ENCODE measurements around the gene PRDM15. TPM values are rescaled to one million over a fixed set of nuclear protein-coding genes. Genes with fewer than 3 reads are reported as not detected.

PRDM15 gene
- total RNA-seq, 1 donor from 2014 or later, result 13.6 TPM

GRCh38 chr21:41846536-41846935, 32.6 kb downstream of the PRDM15 start:
- Mint-ChIP-seq H3K27ac (no peak overlapping the region), H3K9me3 (no peaks in the 10 kb centered on the region), H3K27me3 (no peaks in the 10 kb centered on the region), H3K4me3 (no peak overlapping the region), H3K36me3 (ENCODE audit: low read depth) (peaks cover 49% of the 10 kb centered on the region), H3K4me1 (peaks cover 3% of the 10 kb centered on the region)
- POLR2A ChIA-PET, result no interaction called here
- intact Hi-C loops (cut with micrococcal nuclease), result no loop called here
- TF ChIP-seq CTCF (IDR thresholded peaks at IDR 0.05), result no peak
- no peak for ATAC-seq (ENCODE audit: low read depth)
- CTCF ChIA-PET, result interaction anchor here (1.9 kb wide), 1 partner anchor 30 kb away, joined by 5 read pairs; no protein-coding TSS in a partner anchor
- DNase-seq, result no peak

GRCh38 chr21:41846033-41846317, 33.2 kb downstream of the PRDM15 start:
- TF ChIP-seq CTCF (IDR thresholded peaks at IDR 0.05), result no peak
- DNase-seq (no peak), ATAC-seq (ENCODE audit: low read depth) (no peak)
- CTCF ChIA-PET, result interaction anchor here (1.9 kb wide), 1 partner anchor 29 kb away, joined by 5 read pairs; no protein-coding TSS in a partner anchor
- H3K36me3 Mint-ChIP-seq (ENCODE audit: low read depth), result peaks cover 51% of the 10 kb centered on the region
- H3K4me3 Mint-ChIP-seq, result no peak overlapping the region
- POLR2A ChIA-PET, result no interaction called here
- intact Hi-C loops (cut with micrococcal nuclease), result no loop called here
- peaks cover 6% of the 10 kb centered on the region for H3K9me3 Mint-ChIP-seq
- H3K27me3 Mint-ChIP-seq, result no peaks in the 10 kb centered on the region
- peaks cover 3% of the 10 kb centered on the region for H3K4me1 Mint-ChIP-seq
- H3K27ac Mint-ChIP-seq, result no peak overlapping the region

DNA sequence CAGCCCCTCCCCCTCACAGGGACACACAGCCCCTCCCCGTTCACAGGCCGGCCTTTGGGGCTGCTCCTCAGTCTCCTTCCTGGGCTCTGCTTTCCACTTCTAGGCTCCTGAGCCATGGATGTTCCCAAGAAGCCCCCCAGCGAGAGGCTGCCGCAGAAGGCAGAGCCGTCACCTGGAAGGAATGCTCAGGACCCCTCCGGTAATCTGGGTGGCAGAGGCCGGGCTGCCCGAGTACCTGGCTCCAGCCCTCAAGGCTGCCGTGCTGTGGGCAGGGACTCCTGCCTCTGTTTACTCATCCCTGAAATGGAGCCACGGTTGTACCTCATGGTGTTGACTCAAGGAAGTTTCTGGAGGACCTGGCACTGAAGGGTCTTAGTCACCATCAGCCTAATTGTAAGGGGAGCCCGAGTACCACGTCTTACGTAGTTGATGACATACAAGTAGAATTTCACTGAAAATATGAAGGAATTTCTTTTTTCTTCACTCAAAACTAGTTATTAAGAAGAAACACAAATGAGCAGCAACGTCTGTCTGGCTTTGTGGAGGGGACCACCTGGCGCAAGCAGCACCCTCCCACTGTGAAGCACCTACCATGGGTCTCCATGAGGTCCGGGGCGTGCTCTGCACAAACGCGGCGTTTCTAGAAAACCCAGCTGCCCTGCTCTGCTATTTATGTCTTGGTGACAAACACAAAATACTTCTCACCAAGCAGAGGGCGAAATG, 33.7 kb downstream of the PRDM15 start:
- ATAC-seq (ENCODE audit: low read depth) (no peak), DNase-seq (no peak)
- Mint-ChIP-seq H3K4me1 (peaks cover 3% of the 10 kb centered on the region), H3K4me3 (no peak overlapping the region), H3K36me3 (ENCODE audit: low read depth) (peaks cover 50% of the 10 kb centered on the region), H3K27me3 (no peaks in the 10 kb centered on the region), H3K27ac (no peak overlapping the region), H3K9me3 (peaks cover 10% of the 10 kb centered on the region)
- ChIA-PET CTCF (interaction anchor here (1.9 kb wide), 1 partner anchor 29 kb away, joined by 5 read pairs; no protein-coding TSS in a partner anchor), POLR2A (no interaction called here)
- intact Hi-C loops (cut with micrococcal nuclease), result no loop called here
- TF ChIP-seq CTCF (IDR thresholded peaks at IDR 0.05), result no peak

GRCh38 chr21:41843584-41843983, 35.6 kb downstream of the PRDM15 start:
- no peak overlapping the region for H3K27ac Mint-ChIP-seq

GRCh38 chr21:41840880-41841279, 38.3 kb downstream of the PRDM15 start:
- H3K4me1 Mint-ChIP-seq, result peaks cover 19% of the 10 kb centered on the region

More at GRCh38 chr21:41843584-41843983, 35.6 kb downstream of the PRDM15 start:
- Mint-ChIP-seq H3K9me3 (peaks cover 11% of the 10 kb centered on the region), H3K4me3 (no peak overlapping the region), H3K27me3 (no peaks in the 10 kb centered on the region), H3K36me3 (ENCODE audit: low read depth) (peaks cover 57% of the 10 kb centered on the region), H3K4me1 (peaks cover 3% of the 10 kb centered on the region)
- ATAC-seq (ENCODE audit: low read depth) (no peak), DNase-seq (no peak)
- CTCF ChIA-PET, result no interaction called here
- intact Hi-C loops (cut with micrococcal nuclease), result no loop called here
- POLR2A ChIA-PET, result no interaction called here
- no peak for TF ChIP-seq CTCF (IDR thresholded peaks at IDR 0.05)

More at GRCh38 chr21:41840880-41841279, 38.3 kb downstream of the PRDM15 start:
- intact Hi-C loops (cut with micrococcal nuclease), result no loop called here
- H3K9me3 Mint-ChIP-seq, result peaks cover 11% of the 10 kb centered on the region
- H3K36me3 Mint-ChIP-seq (ENCODE audit: low read depth), result peaks cover 61% of the 10 kb centered on the region
- POLR2A ChIA-PET, result interaction anchor here (0.7 kb wide), 2 partner anchors 9 to 165 kb away, joined by 3 to 5 read pairs; no protein-coding TSS in a partner anchor
- H3K27ac Mint-ChIP-seq, result no peak overlapping the region
- DNase-seq (no peak), ATAC-seq (ENCODE audit: low read depth) (no peak)
- CTCF ChIA-PET, result no interaction called here
- no peak for TF ChIP-seq CTCF (IDR thresholded peaks at IDR 0.05)
- no peaks in the 10 kb centered on the region for H3K27me3 Mint-ChIP-seq
- no peak overlapping the region for H3K4me3 Mint-ChIP-seq
